Measurements from ENCODE around the gene SPINK8.
"Not testable (repeated sequence)": the region's sequence is repeated elsewhere in the genome, so short reads cannot be mapped to it uniquely, and the experiment has no call there.

- TF ChIP-seq EZH2 (IDR thresholded peaks at IDR 0.05; ENCODE audit: insufficient read depth, poor library complexity, severe bottlenecking); EZH2phosphoT487 (IDR thresholded peaks at IDR 0.05; ENCODE audit: insufficient read depth, low read depth): not testable (repeated sequence)
Observed at GRCh38 chr3:48335286-48335685, 1.8 kb upstream of the SPINK8 start.
